IMR-90 (cell line): ENCODE results near the gene FAM20C. TPM values are rescaled to one million over a fixed set of nuclear protein-coding genes. Genes with fewer than 3 reads are reported as not detected.

Experiments used
- ATAC-seq: fragments of 200-7000 bp; cut with Tn5 transposase; 2 replicates; pipeline ENCODE4 v1.9.1; 2020; ENCODE audit warnings: low read depth, mild to moderate bottlenecking, moderate library complexity
- BruUV-seq: library from RNA; stranded (reverse); fragments of 400-500 nt; replicated peaks from 2 replicates; lab custom pipeline; 2021; lab: Mats Ljungman, UMichigan
- CTCF ChIA-PET: fragments of 300-600 bp; formaldehyde crosslinking; extraction: SDS; loops from one replicate; lab custom pipeline; 2021; ENCODE audit warnings: antibody characterized with exemption; lab: Yijun Ruan, JAX
- POLR2A ChIA-PET: fragments of 300-600 bp; sonication (Branson Sonifier 250); formaldehyde crosslinking; loops from one replicate; lab custom pipeline; 2022; ENCODE audit warnings: antibody characterized with exemption; ENCODE audit not compliant: unreplicated experiment; lab: Charles Lee
- DNase-seq: peaks from one replicate; pipeline ENCODE4 v3.0.0; 2013
- H2AFZ ChIP-seq: replicated peaks from 2 replicates; pipeline ENCODE3; 2013; ENCODE audit warnings: low read length, mild to moderate bottlenecking; ENCODE audit not compliant: poor library complexity
- H2AK5ac ChIP-seq: 2 replicates; pipeline ENCODE4 v1.6.1; 2013; ENCODE audit warnings: low read depth, low read length, inconsistent platforms
- H2AK9ac ChIP-seq: replicated peaks from 2 replicates; pipeline ENCODE3; 2013; ENCODE audit warnings: mild to moderate bottlenecking, low read depth, low read length, moderate library complexity; ENCODE audit not compliant: poor library complexity
- H2BK120ac ChIP-seq: 2 replicates; pipeline ENCODE4 v1.6.1; 2013; ENCODE audit warnings: low read depth, low read length, inconsistent platforms
- H2BK15ac ChIP-seq: 3 replicates; pipeline ENCODE4 v1.6.1; 2013; ENCODE audit warnings: low read depth, low read length, inconsistent platforms
- H2BK20ac ChIP-seq: 2 replicates; pipeline ENCODE4 v1.6.1; 2013; ENCODE audit warnings: low read depth, mild to moderate bottlenecking, inconsistent platforms, low read length, moderate library complexity
- H2BK5ac ChIP-seq: 2 replicates; pipeline ENCODE4 v1.6.1; 2013; ENCODE audit warnings: mild to moderate bottlenecking, low read depth, low read length, inconsistent platforms; ENCODE audit not compliant: poor library complexity, severe bottlenecking
- H3K14ac ChIP-seq: replicated peaks from 2 replicates; pipeline ENCODE4 v1.6.1; 2013; ENCODE audit warnings: low read depth, low read length, inconsistent platforms
- H3K18ac ChIP-seq: 2 replicates; pipeline ENCODE4 v1.6.1; 2013; ENCODE audit warnings: low read depth, low read length, control low read depth
- H3K23ac ChIP-seq: 2 replicates; pipeline ENCODE4 v1.6.1; 2013; ENCODE audit warnings: low read depth, low read length, inconsistent platforms
- H3K27ac ChIP-seq: 2 replicates; pipeline ENCODE4 v1.5.1; 2013; ENCODE audit warnings: mild to moderate bottlenecking, control low read depth, low read length; ENCODE audit not compliant: insufficient read depth
- H3K27me3 ChIP-seq: 2 replicates; pipeline ENCODE4 v1.6.1; 2013; ENCODE audit warnings: low read length; ENCODE audit not compliant: control insufficient read depth, insufficient read depth
- H3K36me3 ChIP-seq: 2 replicates; pipeline ENCODE4 v1.6.1; 2013; ENCODE audit warnings: low read length, mixed read lengths; ENCODE audit not compliant: control insufficient read depth, insufficient read depth
- H3K4ac ChIP-seq: 2 replicates; pipeline ENCODE4 v1.6.1; 2013; ENCODE audit warnings: low read depth, low read length, inconsistent platforms
- H3K4me1 ChIP-seq: 2 replicates; pipeline ENCODE4 v1.6.1; 2013; ENCODE audit warnings: low read length, mixed read lengths; ENCODE audit not compliant: control insufficient read depth, insufficient read depth
- H3K4me2 ChIP-seq: 2 replicates; pipeline ENCODE4 v1.6.1; 2013; ENCODE audit warnings: low read depth, mild to moderate bottlenecking, control low read depth, low read length, moderate library complexity
- H3K4me3 ChIP-seq: 2 replicates; pipeline ENCODE4 v1.5.1; 2013; ENCODE audit warnings: low read depth, mild to moderate bottlenecking, control low read depth, low read length, moderate library complexity; ENCODE audit not compliant: insufficient read depth
- H3K56ac ChIP-seq: 2 replicates; pipeline ENCODE4 v1.6.1; 2013; ENCODE audit warnings: low read length, inconsistent platforms; ENCODE audit not compliant: insufficient read depth; ENCODE audit errors: extremely low read depth
- H3K79me1 ChIP-seq, 2 experiments: 2 replicates each; pipeline ENCODE4 v1.6.1; 2013; ENCODE audit warnings: low read length in 2 of 2, inconsistent platforms in 1 of 2, low read depth in 1 of 2
- H3K9ac ChIP-seq: 2 replicates; pipeline ENCODE4 v1.6.1; 2013; ENCODE audit warnings: low read depth, low read length, control low read depth
- H3K9me1 ChIP-seq: 2 replicates; pipeline ENCODE4 v1.6.1; 2013; ENCODE audit warnings: low read length, inconsistent platforms; ENCODE audit not compliant: insufficient read depth
- H3K9me3 ChIP-seq: 2 replicates; pipeline ENCODE4 v1.6.1; 2013; ENCODE audit warnings: low read length; ENCODE audit not compliant: control insufficient read depth, insufficient read depth
- H4K20me1 ChIP-seq: 2 replicates; pipeline ENCODE4 v1.6.1; 2013; ENCODE audit warnings: low read length, inconsistent platforms; ENCODE audit not compliant: insufficient read depth
- H4K5ac ChIP-seq: 2 replicates; pipeline ENCODE4 v1.6.1; 2013; ENCODE audit warnings: mild to moderate bottlenecking, low read depth, low read length, control low read depth
- H4K8ac ChIP-seq, 2 experiments: 2 replicates each; pipeline ENCODE4 v1.6.1; 2013; ENCODE audit warnings: low read depth in 2 of 2, low read length in 2 of 2, control low read depth in 1 of 2, inconsistent platforms in 1 of 2
- H4K91ac ChIP-seq: 2 replicates; pipeline ENCODE4 v1.6.1; 2013; ENCODE audit warnings: low read depth, low read length, inconsistent platforms; ENCODE audit not compliant: insufficient read depth
- BHLHE40 ChIP-seq: fragments of 150-350 bp; IDR thresholded peaks from 2 replicates; pipeline ENCODE4 v1.6.1; 2016; ENCODE audit warnings: mild to moderate bottlenecking, low read depth, low read length
- CEBPB ChIP-seq: IDR thresholded peaks from 2 replicates; pipeline ENCODE4 v1.6.1; 2012; ENCODE audit warnings: low read depth, low read length, improper control_type of control experiment
- CHD1 ChIP-seq: IDR thresholded peaks from 2 replicates; pipeline ENCODE4 v1.6.1; 2012; ENCODE audit warnings: low read depth, low read length, improper control_type of control experiment
- CTCF ChIP-seq: conservative IDR thresholded peaks from 2 replicates; pipeline ENCODE4 v1.5.1; 2012; ENCODE audit warnings: mild to moderate bottlenecking, low read depth, low read length, improper control_type of control experiment
- ELK1 ChIP-seq: fragments of 150-350 bp; IDR thresholded peaks from 2 replicates; pipeline ENCODE4 v1.6.1; 2016; ENCODE audit warnings: low read depth, mild to moderate bottlenecking, low read length, moderate library complexity, borderline replicate concordance
- FOS ChIP-seq: fragments of 150-350 bp; IDR thresholded peaks from 2 replicates; pipeline ENCODE4 v1.6.1; 2016; ENCODE audit warnings: low read depth, low read length
- MAFK ChIP-seq: IDR thresholded peaks from 2 replicates; pipeline ENCODE4 v1.6.1; 2012; ENCODE audit warnings: low read depth, low read length, improper control_type of control experiment
- MAZ ChIP-seq: IDR thresholded peaks from 2 replicates; pipeline ENCODE4 v1.6.1; 2012; ENCODE audit warnings: low read depth, mild to moderate bottlenecking, low read length, improper control_type of control experiment, moderate library complexity, borderline replicate concordance
- MXI1 ChIP-seq: IDR thresholded peaks from 2 replicates; pipeline ENCODE4 v1.6.1; 2012; ENCODE audit warnings: low read depth, mild to moderate bottlenecking, low read length, moderate library complexity, borderline replicate concordance
- NFE2L2 ChIP-seq: fragments of 150-350 bp; IDR thresholded peaks from 2 replicates; pipeline ENCODE4 v1.6.1; 2016; ENCODE audit warnings: low read depth, mild to moderate bottlenecking, low read length
- POLR2A ChIP-seq: IDR thresholded peaks from 2 replicates; pipeline ENCODE4 v1.6.1; 2012; ENCODE audit warnings: mild to moderate bottlenecking, low read depth, low read length
- RAD21 ChIP-seq: IDR thresholded peaks from 2 replicates; pipeline ENCODE4 v1.6.1; 2012; ENCODE audit warnings: low read length, improper control_type of control experiment
- RCOR1 ChIP-seq: IDR thresholded peaks from 2 replicates; pipeline ENCODE4 v1.6.1; 2012; ENCODE audit warnings: mild to moderate bottlenecking, low read length, improper control_type of control experiment; ENCODE audit not compliant: insufficient replicate concordance
- RFX5 ChIP-seq: IDR thresholded peaks from 2 replicates; pipeline ENCODE4 v1.8.0; 2012; ENCODE audit warnings: low read depth, mild to moderate bottlenecking, low read length, moderate library complexity
- SMC3 ChIP-seq: fragments of 150-350 bp; IDR thresholded peaks from 2 replicates; pipeline ENCODE4 v1.6.1; 2016; ENCODE audit warnings: low read depth, mild to moderate bottlenecking, antibody characterized with exemption, low read length, moderate library complexity
- USF2 ChIP-seq: fragments of 150-350 bp; IDR thresholded peaks from 2 replicates; pipeline ENCODE4 v1.6.1; 2017; ENCODE audit warnings: mild to moderate bottlenecking, antibody characterized with exemption, low read length, low read depth
- WGBS, 2 experiments: methylation state at CpG; one replicate each; pipeline versions ENCODE4 v1.1.5 to v1.1.7; 2013; ENCODE audit warnings: missing lambda C conversion rate in 2 of 2; ENCODE audit not compliant: insufficient read length in 1 of 2; ENCODE audit errors: extremely low coverage in 2 of 2; 5-methylcytosine and 5-hydroxymethylcytosine counted together
- dilution Hi-C: fragments of 300-500 bp; cut with HindIII; formaldehyde crosslinking; loops from one replicate; pipeline ENCODE4 v1.14.3; 2018; ENCODE audit warnings: low sequenced_read_pairs; ENCODE audit not compliant: unreplicated experiment
- in situ Hi-C: fragments of 300-500 bp; cut with MboI; formaldehyde crosslinking; loops from 3 replicates; pipeline ENCODE4 v1.14.3; 2019; ENCODE audit warnings: low sequenced_read_pairs, inconsistent platforms, mixed read lengths
- intact Hi-C: fragments of 100-400 bp; cut with micrococcal nuclease; formaldehyde crosslinking; loops from 2 replicates; pipeline ENCODE4 v1.10.0; 2022
- polyA plus RNA-seq, 3 experiments: library from polyadenylated mRNA; depleted of rRNA; stranded (reverse); fragments of >200 nt; gene quantifications; 2 replicates each; pipeline ENCODE4 v1.2.3, GENCODE V29; 2012; ENCODE audit warnings: low replicate concordance in 1 of 3
- total RNA-seq: library from RNA; depleted of rRNA; stranded (reverse); fragments of >200 nt; gene quantifications from 2 replicates; pipeline ENCODE4 v1.2.3, GENCODE V29; 2012

FAM20C gene
- total and polyA plus RNA-seq, 2 of the 4 experiments (the other 2 are of a cell fraction), result 7.7 to 36.6 TPM

- H3K56ac ChIP-seq, result no peak overlapping the region
- no peak overlapping the region for H3K18ac ChIP-seq
- H3K4me1 ChIP-seq, result no peaks in the 10 kb centered on the region
- H2AK9ac ChIP-seq, result peak overlapping the region; percentile 56
- no peak for DNase-seq
- H2AK5ac ChIP-seq, result no peak overlapping the region
- no peak for ATAC-seq
- no peak overlapping the region for H4K91ac ChIP-seq
- no peak overlapping the region for H3K4ac ChIP-seq
- H4K8ac ChIP-seq, result no peak overlapping the region
- dilution Hi-C loops, result no loop called here
- H3K79me1 ChIP-seq, result peaks cover 34 to 71% of the 10 kb centered on the region in 2 experiments
- H2BK15ac ChIP-seq, result no peak overlapping the region
- H2BK5ac ChIP-seq, result no peak overlapping the region
- H3K27ac ChIP-seq, result no peak overlapping the region
- 100% methylated on average over 1 of the region's 17 CpGs; no CpG with 5 or more reads in 1 of the 2 experiments for WGBS, 2 experiments
- peaks cover 8% of the 10 kb centered on the region for H3K9me1 ChIP-seq
- no peak overlapping the region for H3K14ac ChIP-seq
- intact Hi-C loops, result no loop called here
- peaks cover 79% of the 10 kb centered on the region for H3K36me3 ChIP-seq
- no peak overlapping the region for H4K5ac ChIP-seq
- no peak overlapping the region for H2BK120ac ChIP-seq
- POLR2A ChIA-PET, result no interaction called here
- BruUV-seq, result no TSS peak
- no peak overlapping the region for H3K4me2 ChIP-seq
- CTCF ChIA-PET, result no interaction called here
- H4K20me1 ChIP-seq, result peaks cover 84% of the 10 kb centered on the region
- no peak overlapping the region for H2BK20ac ChIP-seq
- H3K9ac ChIP-seq, result no peak overlapping the region
- H3K23ac ChIP-seq, result no peak overlapping the region
- no peak overlapping the region for H2AFZ ChIP-seq
- H3K4me3 ChIP-seq, result no peak overlapping the region
- in situ Hi-C loops, result no loop called here
- no peaks in the 10 kb centered on the region for H3K9me3 ChIP-seq
- TF ChIP-seq CHD1 (no peak), USF2 (no peak), MAFK (no peak), ELK1 (no peak), SMC3 (no peak), MXI1 (no peak), NFE2L2 (no peak), POLR2A (no peak), RAD21 (no peak), RFX5 (no peak), MAZ (no peak), CEBPB (no peak), FOS (no peak), CTCF (no peak), BHLHE40 (no peak), RCOR1 (no peak)
- no peaks in the 10 kb centered on the region for H3K27me3 ChIP-seq
These were observed 12.0 kb downstream of the FAM20C start for GRCh38 chr7:204326-204725.
